ENCODE measurements around the gene XPO1.

The XPO1 gene

DNA sequence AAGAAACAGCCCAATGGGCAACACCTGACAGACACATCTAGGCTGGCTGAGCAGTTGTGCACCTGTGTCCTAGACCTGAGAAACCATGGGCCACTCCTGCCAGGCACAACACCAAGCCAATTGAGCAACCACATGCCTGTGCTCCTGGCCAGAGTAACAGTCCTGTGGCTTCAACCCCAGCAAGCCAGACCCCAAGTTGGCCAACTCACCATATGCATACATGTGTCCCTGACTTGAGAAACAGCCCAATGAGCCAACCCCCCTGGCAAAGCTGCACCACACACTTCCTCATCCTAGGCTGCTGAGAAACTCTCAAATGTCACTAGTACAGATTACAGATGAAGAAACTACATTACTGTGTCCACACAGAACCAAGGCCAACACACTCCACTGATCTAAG, 103.8 kb downstream of the XPO1 start:
- no peak overlapping the region for H3K27ac ChIP-seq
- TF ChIP-seq, protein P1, sequence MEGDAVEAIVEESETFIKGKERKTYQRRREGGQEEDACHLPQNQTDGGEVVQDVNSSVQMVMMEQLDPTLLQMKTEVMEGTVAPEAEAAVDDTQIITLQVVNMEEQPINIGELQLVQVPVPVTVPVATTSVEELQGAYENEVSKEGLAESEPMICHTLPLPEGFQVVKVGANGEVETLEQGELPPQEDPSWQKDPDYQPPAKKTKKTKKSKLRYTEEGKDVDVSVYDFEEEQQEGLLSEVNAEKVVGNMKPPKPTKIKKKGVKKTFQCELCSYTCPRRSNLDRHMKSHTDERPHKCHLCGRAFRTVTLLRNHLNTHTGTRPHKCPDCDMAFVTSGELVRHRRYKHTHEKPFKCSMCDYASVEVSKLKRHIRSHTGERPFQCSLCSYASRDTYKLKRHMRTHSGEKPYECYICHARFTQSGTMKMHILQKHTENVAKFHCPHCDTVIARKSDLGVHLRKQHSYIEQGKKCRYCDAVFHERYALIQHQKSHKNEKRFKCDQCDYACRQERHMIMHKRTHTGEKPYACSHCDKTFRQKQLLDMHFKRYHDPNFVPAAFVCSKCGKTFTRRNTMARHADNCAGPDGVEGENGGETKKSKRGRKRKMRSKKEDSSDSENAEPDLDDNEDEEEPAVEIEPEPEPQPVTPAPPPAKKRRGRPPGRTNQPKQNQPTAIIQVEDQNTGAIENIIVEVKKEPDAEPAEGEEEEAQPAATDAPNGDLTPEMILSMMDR (IDR thresholded peaks at IDR 0.05): no peak
- TF ChIP-seq ZFX (IDR thresholded peaks at IDR 0.05; ENCODE audit: borderline replicate concordance): no peak

DNA sequence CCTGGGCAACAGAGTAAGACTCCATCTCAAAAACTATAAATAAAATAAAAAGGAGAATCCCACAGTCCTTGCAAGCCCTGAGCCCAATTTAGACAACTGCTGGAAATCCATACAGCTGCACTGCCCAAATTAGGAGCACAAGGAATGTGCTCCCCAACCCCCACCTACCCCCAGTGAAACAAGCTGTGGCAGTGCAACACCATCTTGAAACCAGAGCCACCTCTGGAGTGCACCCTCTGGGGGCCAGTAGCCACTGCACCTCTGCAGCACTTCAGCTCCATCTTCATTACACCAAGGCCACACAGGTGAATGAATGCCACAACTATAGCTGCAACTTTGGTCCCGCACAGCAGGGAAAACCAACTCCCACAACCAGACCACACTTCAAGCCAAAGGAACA, 104.5 kb downstream of the XPO1 start:
- no peak overlapping the region for H3K27ac ChIP-seq
- TF ChIP-seq, protein P1 (IDR thresholded peaks at IDR 0.05): no peak

DNA sequence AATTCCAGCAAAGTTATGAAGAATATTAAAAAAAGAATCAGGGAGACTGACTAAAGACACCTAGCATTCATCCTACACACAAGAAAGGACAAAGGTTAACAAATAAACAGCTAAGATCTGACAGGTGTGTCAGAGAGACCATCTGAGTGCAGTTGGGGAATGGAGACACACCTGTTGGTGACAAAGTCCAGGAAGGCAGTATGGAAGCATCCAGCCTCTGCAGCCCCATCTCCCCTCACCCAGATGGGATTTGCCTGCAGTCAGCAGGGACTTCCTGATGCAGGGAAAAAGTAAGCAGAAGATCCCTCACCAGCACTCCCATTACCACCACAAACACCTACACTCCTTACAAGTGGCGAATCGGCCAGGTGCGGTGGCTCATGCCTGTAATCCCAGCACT, 105.2 kb downstream of the XPO1 start:
- no peak for TF ChIP-seq ZFX (IDR thresholded peaks at IDR 0.05; ENCODE audit: borderline replicate concordance)
- TF ChIP-seq, protein P1 (IDR thresholded peaks at IDR 0.05): no peak
- no peak overlapping the region for H3K27ac ChIP-seq

DNA sequence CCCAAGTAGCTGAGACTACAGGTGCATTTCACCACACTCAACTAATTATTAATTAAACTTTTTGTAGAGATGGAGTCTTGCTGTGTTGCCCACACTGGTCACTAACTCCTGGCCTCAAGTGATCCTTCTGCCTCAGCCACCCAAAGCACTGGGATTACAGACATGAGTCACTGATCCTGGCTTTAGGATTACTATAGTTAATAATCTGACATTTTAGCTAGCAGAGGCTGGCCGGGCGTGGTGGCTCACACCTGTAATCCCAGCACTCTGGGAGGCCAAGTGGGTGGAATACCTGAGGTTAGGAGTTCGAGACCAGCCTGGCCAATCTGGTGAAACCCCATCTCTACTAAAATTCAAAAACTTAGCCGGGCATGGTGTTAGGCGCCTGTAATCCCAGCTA, 106.8 kb downstream of the XPO1 start:
- no peak for TF ChIP-seq ZFX (IDR thresholded peaks at IDR 0.05; ENCODE audit: borderline replicate concordance)
- no peak overlapping the region for H3K27ac ChIP-seq

Data from 22Rv1 (cell line).